Measurements from ENCODE around the gene FBXO34.

DNA sequence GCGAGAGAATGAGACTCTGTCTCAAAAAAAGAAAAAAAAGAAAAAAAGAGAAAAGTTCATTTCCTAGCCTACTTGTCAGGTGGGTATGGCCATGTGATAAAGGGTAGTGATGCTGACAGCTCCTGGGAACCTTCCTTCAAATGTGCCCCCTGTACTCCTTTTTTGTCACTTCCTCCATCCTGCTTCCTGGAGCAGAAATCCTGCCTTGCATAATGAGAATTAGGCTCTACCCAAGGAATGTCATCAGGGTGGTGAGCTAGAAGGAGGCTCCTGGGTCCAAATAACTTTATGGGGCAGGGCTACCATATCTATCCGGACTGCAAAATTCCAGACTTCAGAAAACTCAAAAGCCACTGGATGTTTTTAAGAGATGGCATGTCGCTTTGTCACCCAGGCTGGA is 27.8 kb upstream of the FBXO34 start:
- TF ChIP-seq POLR2A (IDR thresholded peaks at IDR 0.05) (no peak), CTCF (IDR thresholded peaks at IDR 0.05) (no peak)

Data from adrenal gland (tissue), 5 donors.